NAMALWA (cell line): ENCODE results near the gene STPG4.

Experiments used
- DNase-seq: peaks from one replicate; pipeline ENCODE4 v3.0.0-alpha.2; 2015; ENCODE audit warnings: low spot score

STPG4 gene

DNA sequence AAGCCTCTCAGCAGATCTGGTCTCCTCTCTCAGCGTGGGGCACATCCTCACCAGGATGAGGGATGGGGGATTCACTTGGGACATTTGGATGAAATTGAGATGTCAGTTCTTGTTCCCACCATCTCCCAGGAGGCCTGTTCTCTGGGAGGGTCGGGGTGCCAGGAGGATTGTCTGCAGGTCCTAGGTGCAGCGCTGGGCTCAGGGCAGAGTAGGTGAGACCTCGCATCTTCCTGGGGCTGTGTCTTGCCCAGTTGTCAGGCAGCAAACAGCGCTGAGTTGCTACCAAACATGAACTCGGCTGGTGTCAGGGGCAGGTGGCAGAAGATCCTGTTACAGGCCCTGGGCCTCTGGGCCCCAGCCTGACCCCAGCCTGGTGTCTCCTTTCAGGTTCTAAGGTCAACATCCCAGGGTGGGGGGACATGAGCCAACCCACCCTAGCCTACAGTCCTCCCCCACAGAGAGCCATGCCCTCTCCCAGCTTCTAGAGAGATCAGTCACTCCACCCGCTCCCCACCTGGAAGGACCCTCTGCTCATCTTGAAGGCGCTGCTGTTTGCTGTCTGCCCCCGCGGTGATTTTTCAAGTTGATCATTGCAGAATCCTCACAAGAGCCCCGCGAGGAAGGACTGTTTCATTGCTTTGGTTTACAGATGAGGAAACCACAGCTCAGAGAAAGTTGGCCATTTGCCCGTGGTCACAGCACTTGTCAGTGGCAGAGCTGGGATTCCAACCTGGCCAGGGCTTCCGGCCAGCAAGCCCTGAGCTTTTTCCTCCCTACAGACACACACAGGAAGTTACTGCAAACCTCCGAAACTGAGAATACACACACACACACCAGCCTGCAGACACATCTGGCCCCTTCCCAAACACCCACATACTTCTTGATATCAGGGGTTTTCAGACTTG lies 83.9 kb downstream of the STPG4 start:
- no peak for DNase-seq

DNA sequence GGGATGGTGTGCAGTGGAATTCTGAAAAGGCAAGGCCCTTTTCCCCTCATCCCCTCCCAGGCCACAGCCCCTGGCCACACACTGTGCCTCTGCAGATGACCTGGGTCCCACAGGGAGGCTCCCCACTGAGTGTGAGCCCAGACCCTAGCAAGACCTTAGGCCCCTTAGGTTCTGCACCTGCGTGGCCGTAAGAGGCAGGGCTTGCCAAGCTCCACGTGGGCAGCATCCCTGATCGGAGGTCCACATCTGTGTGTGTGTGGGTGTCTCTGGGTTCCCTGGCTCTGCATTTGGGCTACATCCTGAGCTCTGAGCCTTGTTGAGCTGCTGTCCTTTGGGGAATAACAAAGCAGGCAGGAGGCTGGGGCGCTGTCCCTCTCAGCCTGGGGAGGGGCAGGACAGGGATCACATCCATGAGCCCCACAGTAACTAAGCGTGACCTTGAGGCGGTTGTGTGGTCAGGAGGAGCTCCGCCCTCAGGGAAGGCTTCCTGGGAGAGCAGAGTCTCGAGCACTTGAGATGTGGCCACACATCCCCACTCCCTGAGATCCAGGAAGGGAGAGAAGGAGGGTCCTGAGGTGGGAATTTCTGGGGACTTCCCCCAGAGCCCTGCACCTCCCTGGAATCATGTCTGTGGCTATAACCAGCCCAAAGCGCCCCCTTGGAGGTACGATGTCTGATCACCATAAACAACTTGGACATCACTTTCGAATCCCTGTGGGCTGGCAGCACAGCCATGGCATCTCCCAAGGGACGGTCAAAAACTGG lies 84.8 kb downstream of the STPG4 start:
- DNase-seq = no peak

DNA sequence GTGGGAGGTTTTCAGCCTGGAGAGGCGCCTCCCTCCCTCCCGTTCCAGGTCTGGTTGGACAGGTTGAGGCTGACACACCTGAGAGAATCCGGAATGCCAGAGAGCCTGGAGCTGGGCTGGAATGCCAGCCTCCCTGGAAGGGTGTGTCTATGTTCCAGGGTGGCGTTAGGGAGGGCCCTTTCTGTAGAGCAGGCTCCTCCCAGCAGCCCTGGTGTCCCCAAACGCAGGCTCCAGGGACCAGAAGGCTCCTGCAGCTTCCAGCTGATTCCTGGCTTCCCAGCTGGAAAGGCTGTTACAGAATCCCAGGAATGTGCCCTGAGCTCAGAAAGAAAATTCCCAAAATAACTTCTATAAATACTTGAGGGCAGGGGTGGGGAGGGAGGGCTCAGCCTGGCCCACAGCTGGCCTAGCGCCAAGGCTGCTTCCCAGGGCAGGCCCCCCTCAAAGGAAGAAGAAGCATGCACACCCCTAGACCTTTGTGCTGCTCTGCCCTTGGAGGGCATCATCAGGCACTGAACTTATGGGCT lies 85.4 kb downstream of the STPG4 start:
- DNase-seq = no peak

DNA sequence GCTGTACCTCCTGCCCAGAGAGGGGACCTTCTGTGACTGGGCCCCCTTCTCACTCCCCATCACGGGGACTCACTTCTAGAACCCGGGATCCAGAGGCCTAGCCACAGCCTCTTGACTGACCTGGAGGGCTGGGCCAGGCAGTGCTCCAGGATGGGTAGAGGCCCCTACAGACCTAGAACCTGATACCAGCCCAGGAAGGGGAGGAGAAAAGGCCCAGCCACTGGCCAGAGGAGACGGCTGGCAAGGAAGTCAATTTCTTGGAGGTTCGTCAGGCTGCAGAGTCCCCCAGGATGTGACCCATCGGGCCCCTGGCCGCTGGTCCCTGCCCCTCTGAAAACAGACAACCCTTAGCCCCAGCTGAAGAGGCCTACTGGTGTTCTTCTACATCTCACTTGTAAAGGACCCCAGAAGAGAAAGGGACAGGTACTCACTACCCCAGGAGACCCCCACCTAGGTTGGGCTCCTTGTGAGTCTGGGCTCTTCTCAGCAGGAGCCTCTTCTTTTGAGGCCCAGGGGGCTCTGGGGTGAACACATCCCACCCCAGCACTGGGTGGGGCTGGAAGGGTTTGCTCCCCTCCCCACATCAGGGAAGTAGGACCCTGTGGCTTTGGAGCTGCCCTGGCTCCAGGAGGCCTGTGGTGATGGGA lies 86.0 kb downstream of the STPG4 start:
- DNase-seq = no peak

DNA sequence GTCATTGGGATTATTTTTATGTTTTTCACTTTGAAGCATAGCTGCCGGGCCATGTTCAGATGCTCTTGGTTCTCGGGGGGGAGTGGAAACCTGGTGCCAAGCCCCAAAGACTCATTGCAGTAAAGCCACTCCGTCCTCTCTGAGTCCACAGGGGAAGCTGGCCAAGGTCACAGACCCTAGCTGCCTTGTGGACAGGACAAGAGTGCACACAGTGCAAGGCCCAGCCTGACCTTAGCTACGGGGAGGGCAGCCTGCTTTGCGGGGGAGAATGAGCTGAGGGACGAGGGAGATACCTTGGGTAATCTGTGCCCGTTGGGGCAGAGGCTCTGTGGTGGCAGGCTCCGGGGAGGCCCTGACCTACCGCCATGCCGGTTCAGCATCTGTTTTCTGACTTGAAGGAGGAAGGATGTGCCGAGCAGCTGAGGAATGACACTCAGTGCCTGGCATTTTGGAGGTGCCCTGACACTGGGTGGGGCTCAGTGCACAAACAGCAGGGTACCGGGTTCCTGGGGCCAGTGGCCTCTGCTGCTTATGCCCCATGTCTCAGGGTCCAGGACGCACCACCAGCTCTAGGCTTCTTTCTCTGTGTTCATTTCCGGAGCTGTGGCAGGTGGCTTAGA lies 87.2 kb downstream of the STPG4 start:
- DNase-seq = no peak

DNA sequence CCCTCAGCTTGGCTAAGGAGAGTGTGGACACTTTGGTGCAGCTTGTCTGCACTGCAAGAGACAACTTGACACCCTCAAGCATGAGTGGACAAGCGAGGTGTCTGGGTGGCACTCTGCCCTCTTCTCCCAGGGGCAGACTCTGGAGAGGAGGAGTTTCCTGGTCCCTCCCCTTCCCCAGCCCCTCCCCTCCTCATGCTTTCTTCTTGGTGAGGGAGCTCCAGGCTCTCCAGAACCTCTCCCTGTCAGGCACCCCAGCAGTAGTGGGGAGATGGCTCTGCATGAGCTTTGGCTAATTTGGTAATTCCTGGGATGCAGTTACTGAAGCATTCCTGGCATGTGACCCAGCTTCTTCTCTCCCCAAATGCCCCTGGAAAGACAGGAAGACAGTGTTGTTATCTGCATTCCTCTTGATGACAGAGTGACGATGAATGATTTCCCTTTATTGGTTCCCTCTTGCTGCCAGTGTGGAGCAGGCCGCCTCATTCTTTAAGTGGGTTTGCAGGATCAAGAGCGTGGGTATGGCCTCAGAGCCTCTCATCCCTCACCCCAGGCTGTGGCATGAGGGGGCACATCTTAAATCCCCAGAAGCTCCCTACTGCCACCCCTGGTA lies 89.2 kb downstream of the STPG4 start:
- DNase-seq = no peak

- no peak for DNase-seq
Measured at GRCh38 chr2:47065343-47065742, 89.8 kb downstream of the STPG4 start.

DNA sequence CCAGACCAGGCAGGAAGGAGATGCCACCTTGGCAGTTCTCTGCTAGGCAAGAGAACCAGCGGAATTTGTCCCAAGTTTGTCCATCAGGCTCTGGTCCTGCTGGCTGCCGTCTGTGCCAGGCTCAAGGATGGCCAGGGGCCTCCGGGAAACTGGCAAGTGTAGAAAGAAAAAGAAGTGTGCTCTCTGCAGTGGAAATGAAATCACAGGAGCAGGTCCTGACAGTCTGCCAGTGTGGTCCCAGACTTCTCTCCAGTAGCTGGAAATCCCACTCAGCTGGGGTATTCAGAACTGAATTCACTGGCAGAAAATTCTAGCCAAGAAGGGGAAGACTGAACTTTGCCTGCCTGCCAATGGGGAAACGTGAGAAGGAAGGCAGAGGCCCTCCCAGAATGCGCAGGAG lies 91.0 kb downstream of the STPG4 start:
- no peak for DNase-seq

GRCh38 chr2:47063538-47063930 lies 91.6 kb downstream of the STPG4 start:
- DNase-seq = no peak

GRCh38 chr2:47062681-47063537 lies 92.2 kb downstream of the STPG4 start:
- no peak for DNase-seq

DNA sequence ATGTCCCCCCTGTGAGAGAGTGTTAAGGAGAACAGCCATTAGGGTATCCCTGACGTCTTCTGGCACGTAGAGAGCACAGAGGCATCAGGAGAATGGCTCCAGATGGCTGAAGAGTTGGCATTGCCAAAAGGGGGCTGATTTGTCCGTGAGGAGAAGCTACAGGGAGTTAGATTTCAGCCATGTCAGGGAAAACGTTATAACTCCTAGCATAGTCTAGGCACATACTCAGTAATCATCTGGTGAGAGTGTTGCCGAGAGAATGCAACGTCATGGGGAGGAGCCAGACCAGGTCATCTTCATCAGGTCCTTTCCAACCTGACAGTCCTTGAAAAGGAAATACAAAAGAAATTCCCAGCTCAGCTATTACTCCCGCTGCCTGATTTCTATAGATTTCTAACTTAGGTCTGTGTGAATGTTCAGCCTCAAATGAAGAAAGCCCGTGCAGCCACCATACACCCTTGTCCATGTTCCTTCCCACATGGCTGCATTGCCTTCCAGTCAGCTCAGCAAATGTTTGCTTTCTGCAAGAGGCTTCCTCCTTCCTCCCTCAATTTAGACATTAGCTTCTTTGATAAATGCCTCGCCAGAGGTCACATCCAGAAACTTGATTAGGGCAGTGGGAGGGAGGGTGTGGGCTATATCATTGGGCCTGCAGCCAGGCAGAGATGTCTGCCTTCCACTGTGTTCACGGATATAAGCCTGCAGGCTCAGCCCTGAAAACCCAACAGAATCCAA lies 93.0 kb downstream of the STPG4 start:
- no peak for DNase-seq

GRCh38 chr2:47060652-47061170 lies 94.4 kb downstream of the STPG4 start:
- no peak for DNase-seq

GRCh38 chr2:47058003-47058931 lies 96.8 kb downstream of the STPG4 start:
- peak; percentile 23 for DNase-seq

GRCh38 chr2:47057687-47058002 lies 97.5 kb downstream of the STPG4 start:
- DNase-seq = no peak

DNA sequence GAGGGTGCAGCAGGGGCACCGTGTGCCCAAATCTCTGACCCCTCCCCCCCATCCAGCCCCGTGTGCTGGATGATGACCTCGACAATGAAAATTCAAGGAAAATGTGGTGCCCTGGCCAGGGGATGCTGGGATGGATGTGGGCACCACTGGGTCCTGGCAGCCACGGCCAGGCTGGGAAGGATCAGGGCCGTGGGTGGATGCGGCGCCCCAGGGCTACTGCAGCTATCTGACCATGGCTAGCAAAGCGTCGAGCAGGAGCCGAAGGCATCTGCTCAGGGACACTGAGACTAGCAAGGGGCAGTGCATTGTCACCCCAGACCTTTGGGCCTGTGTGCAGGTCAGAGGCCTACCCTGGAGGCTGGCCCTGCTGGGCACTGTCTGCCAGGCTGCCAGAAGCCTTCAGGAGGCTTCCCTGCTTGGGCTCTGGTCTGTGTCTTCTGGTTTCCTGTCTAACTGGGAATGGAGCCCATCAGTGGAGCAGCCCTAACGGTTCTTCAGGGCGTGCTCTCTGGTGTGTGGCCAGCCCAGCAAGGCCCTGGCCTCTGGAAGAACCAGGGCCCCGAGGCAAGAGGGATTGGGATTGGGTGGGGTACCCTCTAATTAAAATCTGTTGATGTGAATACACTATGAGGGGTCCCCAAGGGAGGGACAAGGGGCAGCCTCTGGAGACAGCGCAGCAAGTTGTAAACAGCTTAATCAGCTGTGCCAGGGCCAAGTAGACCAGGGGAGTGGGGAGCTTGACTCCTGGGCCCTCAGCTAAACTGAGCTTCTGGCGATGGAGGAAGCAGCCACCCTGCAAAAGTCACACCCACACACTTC lies 98.0 kb downstream of the STPG4 start:
- DNase-seq = no peak

DNA sequence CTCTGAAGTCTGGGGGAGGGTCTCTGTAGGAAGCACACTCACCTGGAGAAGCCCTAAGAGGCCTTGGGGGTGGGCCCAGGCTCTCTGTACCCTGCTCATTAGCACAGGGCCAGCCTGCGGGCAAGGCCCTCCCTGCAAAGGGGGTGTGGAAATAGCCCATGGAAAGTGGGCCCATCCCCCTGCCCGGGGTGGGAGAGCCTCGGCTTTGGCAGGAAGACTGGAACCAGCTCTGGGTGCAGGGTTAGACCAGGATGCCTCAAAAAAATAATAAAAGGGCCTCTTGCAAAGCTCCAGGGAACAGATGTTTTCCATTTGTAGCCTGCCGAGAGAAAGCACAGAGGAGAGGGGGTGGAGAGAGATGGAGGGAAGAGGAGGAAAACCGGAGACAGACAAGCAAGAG lies 98.7 kb downstream of the STPG4 start:
- DNase-seq = no peak

- DNase-seq = no peak
Measured at GRCh38 chr2:47054868-47055267, 100.2 kb downstream of the STPG4 start.

DNA sequence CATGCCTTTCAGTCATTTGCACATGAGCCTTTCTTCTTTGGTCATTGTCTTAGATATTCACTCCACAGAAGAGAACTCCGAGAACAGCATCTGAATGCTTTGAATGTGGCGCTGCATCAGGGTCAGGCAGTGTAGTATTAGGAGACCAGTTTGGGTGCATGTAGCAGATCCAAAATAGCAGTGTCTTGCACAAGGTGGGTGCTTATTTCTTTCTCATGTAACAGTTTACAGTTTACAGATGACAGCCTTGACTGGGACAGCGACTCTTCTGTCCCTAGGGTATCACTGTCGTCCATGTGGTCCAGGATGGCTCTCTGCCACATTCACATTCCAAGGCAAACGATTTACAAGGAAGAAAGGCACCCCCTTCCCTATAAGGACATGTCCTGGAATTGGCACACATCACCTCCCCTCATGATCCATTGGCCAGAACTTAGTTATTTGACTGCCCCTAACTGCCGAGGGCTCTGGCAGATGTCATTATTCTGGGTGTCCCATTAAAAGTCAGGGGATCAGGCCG lies 101.0 kb downstream of the STPG4 start:
- DNase-seq = no peak
